Measurements from ENCODE around the gene RAVER2.

The RAVER2 gene

DNA sequence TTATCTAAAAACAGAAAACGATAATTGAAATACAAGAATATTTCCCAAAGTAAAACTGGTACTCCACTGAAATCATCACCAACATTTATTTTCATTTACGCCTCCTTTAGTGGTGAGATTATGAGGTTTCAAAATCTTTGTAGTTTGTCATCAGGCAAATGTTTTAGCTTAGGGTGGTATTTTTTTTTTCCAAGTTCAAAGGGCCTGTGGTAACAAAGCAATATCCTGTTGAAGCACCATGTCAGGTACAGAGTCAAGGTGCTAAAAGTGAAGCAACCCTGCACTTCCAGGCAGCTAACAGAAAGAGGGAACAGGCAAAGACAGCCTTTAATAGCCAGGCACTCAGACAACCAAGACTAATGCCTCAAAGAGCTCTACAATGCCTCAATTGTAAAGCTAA is 132.3 kb downstream of the RAVER2 start:
- WGBS: 100% methylated on average over 1 of the region's 2 CpGs
- H3K4me2 ChIP-seq (ENCODE audit: low read length, poor library complexity, severe bottlenecking): no peak overlapping the region

DNA sequence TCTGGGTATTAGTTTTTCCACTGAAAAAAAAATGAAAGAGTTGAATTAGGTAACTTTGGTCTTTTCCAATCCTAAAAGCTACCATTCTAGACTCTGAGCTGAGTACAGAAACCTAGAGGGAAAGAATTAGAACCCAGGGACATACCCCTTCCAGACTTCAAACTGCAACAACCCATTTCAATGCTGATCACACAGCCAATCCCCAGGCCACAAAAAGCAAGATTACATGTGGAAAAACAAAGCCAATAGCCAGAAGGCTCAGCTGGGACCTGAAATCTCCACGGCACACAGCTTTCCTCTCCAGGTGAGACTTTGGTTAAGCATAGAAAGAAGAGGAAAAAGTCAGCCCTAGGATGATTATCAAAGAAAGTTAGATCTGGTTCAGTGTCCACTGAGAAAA is 132.7 kb downstream of the RAVER2 start:
- no peak overlapping the region for H2BK15ac ChIP-seq (ENCODE audit: low read depth, poor library complexity, severe bottlenecking)
- no peak overlapping the region for H2AFZ ChIP-seq (ENCODE audit: low read depth, low read length)
- no peak overlapping the region for H4K91ac ChIP-seq (ENCODE audit: low read length)
- no peak overlapping the region for H2BK5ac ChIP-seq (ENCODE audit: low read depth, low read length, poor library complexity, severe bottlenecking)
- no peak overlapping the region for H3K4ac ChIP-seq (ENCODE audit: low read depth in 1 of 2, low read length in 2 of 2)
- no peak overlapping the region for H3K14ac ChIP-seq (ENCODE audit: low read length in 2 of 2)
- H3K18ac ChIP-seq (ENCODE audit: low read depth in 1 of 2, low read length in 2 of 2): no peak overlapping the region
- no peak overlapping the region for H3K4me3 ChIP-seq (ENCODE audit: insufficient read depth in 1 of 2, low read depth in 1 of 2, low read length in 2 of 2)
- no peak overlapping the region for H2BK12ac ChIP-seq (ENCODE audit: low read length in 2 of 2)
- 100% methylated on average over 1 of the region's 1 CpG for WGBS
- H3K27me3 ChIP-seq (ENCODE audit: control insufficient read depth in 1 of 2, insufficient read depth in 1 of 2, low read length in 2 of 2): no peaks in the 10 kb centered on the region
- H3K9me3 ChIP-seq (ENCODE audit: control insufficient read depth, low read length): no peaks in the 10 kb centered on the region
- no peak overlapping the region for H4K8ac ChIP-seq (ENCODE audit: low read length)
- H3K27ac ChIP-seq (ENCODE audit: low read length, poor library complexity, severe bottlenecking): no peak overlapping the region
- H3K36me3 ChIP-seq (ENCODE audit: control insufficient read depth in 1 of 2, insufficient read depth in 2 of 2, low read depth in 1 of 2, low read length in 2 of 2): peaks cover 33 to 70% of the 10 kb centered on the region in 2 experiments
- no peak overlapping the region for H2BK120ac ChIP-seq (ENCODE audit: low read depth, low read length)
- no peak overlapping the region for H3K23ac ChIP-seq (ENCODE audit: low read length in 2 of 2)
- no peak for DNase-seq
- no peak overlapping the region for H3K9ac ChIP-seq (ENCODE audit: low read length)
- no peak overlapping the region for H2AK5ac ChIP-seq (ENCODE audit: low read length, severe bottlenecking)
- H3K4me2 ChIP-seq (ENCODE audit: low read length, poor library complexity, severe bottlenecking): no peak overlapping the region
- peaks cover 26% of the 10 kb centered on the region for H3K79me1 ChIP-seq (replicated peaks; ENCODE audit: low read length, poor library complexity, severe bottlenecking)
- no peaks in the 10 kb centered on the region for H3K4me1 ChIP-seq (ENCODE audit: control insufficient read depth, insufficient read depth, low read depth, low read length)

More for the DNA sequence above, 132.3 kb downstream of the RAVER2 start:
- H3K27ac ChIP-seq (ENCODE audit: low read length, poor library complexity, severe bottlenecking): no peak overlapping the region
- no peak overlapping the region for H2AK5ac ChIP-seq (ENCODE audit: low read length, severe bottlenecking)
- H3K79me1 ChIP-seq (replicated peaks; ENCODE audit: low read length, poor library complexity, severe bottlenecking): peaks cover 26% of the 10 kb centered on the region
- H2BK15ac ChIP-seq (ENCODE audit: low read depth, poor library complexity, severe bottlenecking): no peak overlapping the region
- no peak overlapping the region for H3K4me3 ChIP-seq (ENCODE audit: insufficient read depth in 1 of 2, low read depth in 1 of 2, low read length in 2 of 2)
- H3K4me1 ChIP-seq (ENCODE audit: control insufficient read depth, insufficient read depth, low read depth, low read length): no peaks in the 10 kb centered on the region
- no peaks in the 10 kb centered on the region for H3K27me3 ChIP-seq (ENCODE audit: control insufficient read depth in 1 of 2, insufficient read depth in 1 of 2, low read length in 2 of 2)
- no peak overlapping the region for H2BK5ac ChIP-seq (ENCODE audit: low read depth, low read length, poor library complexity, severe bottlenecking)
- H2BK120ac ChIP-seq (ENCODE audit: low read depth, low read length): no peak overlapping the region
- H3K18ac ChIP-seq (ENCODE audit: low read depth in 1 of 2, low read length in 2 of 2): no peak overlapping the region
- no peak overlapping the region for H3K4ac ChIP-seq (ENCODE audit: low read depth in 1 of 2, low read length in 2 of 2)
- H3K23ac ChIP-seq (ENCODE audit: low read length in 2 of 2): no peak overlapping the region
- no peak overlapping the region for H4K91ac ChIP-seq (ENCODE audit: low read length)
- DNase-seq: no peak
- peaks cover 32 to 70% of the 10 kb centered on the region in 2 experiments for H3K36me3 ChIP-seq (ENCODE audit: control insufficient read depth in 1 of 2, insufficient read depth in 2 of 2, low read depth in 1 of 2, low read length in 2 of 2)
- no peak overlapping the region for H2AFZ ChIP-seq (ENCODE audit: low read depth, low read length)
- no peak overlapping the region for H2BK12ac ChIP-seq (ENCODE audit: low read length in 2 of 2)
- H3K9me3 ChIP-seq (ENCODE audit: control insufficient read depth, low read length): no peaks in the 10 kb centered on the region
- no peak overlapping the region for H3K9ac ChIP-seq (ENCODE audit: low read length)
- no peak overlapping the region for H4K8ac ChIP-seq (ENCODE audit: low read length)
- H3K14ac ChIP-seq (ENCODE audit: low read length in 2 of 2): no peak overlapping the region

DNA sequence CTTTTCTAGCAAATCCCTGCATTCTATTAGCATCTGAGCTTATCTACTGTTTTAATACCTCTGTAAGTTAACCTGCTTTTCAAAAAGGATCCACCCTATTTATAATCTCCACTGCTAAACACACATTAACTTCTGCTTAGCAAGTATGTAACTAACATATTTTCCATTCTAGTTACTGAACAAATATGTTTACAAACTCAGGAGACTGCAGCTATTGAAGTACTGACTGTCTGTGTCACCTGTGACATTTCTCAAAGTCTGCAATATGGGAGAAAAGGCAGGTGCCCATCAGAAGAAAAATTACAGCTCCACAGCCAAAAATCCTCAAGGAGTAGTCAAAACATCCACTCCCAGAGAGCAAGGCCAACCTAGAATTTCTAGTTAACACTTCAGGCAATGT is 133.2 kb downstream of the RAVER2 start:
- H3K4ac ChIP-seq (ENCODE audit: low read depth in 1 of 2, low read length in 2 of 2): no peak overlapping the region
- no peak for DNase-seq
- peaks cover 36 to 70% of the 10 kb centered on the region in 2 experiments for H3K36me3 ChIP-seq (ENCODE audit: control insufficient read depth in 1 of 2, insufficient read depth in 2 of 2, low read depth in 1 of 2, low read length in 2 of 2)

DNA sequence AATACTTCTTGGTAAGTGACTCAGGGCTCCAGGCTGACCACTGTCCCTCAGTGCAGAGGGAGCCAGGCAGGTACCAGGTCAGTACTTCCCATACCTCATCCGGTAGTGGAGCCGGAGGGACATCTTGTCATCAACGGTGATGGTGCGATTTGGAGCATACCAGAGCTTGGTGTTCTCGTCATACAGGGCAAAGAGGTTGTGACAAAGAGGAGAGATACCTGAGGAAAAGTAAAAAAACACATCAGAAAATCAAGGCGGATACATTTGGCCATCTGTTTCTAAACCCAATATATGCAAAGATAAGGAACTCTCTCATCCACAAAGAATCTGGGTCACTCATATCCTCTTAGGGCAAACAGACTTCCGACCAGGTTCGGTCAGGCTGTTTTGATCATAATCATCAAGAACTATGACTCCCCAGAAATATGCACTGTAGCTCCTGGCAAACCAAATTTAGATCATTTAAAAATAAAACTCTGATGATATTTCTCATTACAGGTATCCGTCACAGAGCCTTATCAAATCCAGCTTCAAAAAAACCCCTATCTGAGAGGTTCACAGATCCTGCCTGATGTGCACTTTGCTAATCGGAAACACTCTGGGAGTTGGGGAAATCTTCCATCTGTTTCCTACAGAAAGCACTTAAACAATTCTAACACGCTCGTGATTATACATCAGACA is 134.2 kb downstream of the RAVER2 start:
- H2AK5ac ChIP-seq (ENCODE audit: low read length, severe bottlenecking): no peak overlapping the region
- no peak overlapping the region for H2BK15ac ChIP-seq (ENCODE audit: low read depth, poor library complexity, severe bottlenecking)
- H3K18ac ChIP-seq (ENCODE audit: low read depth in 1 of 2, low read length in 2 of 2): no peak overlapping the region
- no peak overlapping the region for H2BK120ac ChIP-seq (ENCODE audit: low read depth, low read length)
- H2BK5ac ChIP-seq (ENCODE audit: low read depth, low read length, poor library complexity, severe bottlenecking): no peak overlapping the region
- peaks cover 24% of the 10 kb centered on the region for H3K79me1 ChIP-seq (replicated peaks; ENCODE audit: low read length, poor library complexity, severe bottlenecking)
- no peak overlapping the region for H3K4me2 ChIP-seq (ENCODE audit: low read length, poor library complexity, severe bottlenecking)
- H4K8ac ChIP-seq (ENCODE audit: low read length): no peak overlapping the region
- H3K4ac ChIP-seq (ENCODE audit: low read depth in 1 of 2, low read length in 2 of 2): no peak overlapping the region
- no peak overlapping the region for H3K14ac ChIP-seq (ENCODE audit: low read length in 2 of 2)
- no peak overlapping the region for H3K27ac ChIP-seq (ENCODE audit: low read length, poor library complexity, severe bottlenecking)
- no peak overlapping the region for H3K9ac ChIP-seq (ENCODE audit: low read length)
- no peak overlapping the region for H2BK12ac ChIP-seq (ENCODE audit: low read length in 2 of 2)
- H3K23ac ChIP-seq (ENCODE audit: low read length in 2 of 2): no peak overlapping the region
- no peak overlapping the region for H2AFZ ChIP-seq (ENCODE audit: low read depth, low read length)
- H3K4me1 ChIP-seq (ENCODE audit: control insufficient read depth, insufficient read depth, low read depth, low read length): no peaks in the 10 kb centered on the region
- DNase-seq: no peak
- no peak overlapping the region for H3K4me3 ChIP-seq (ENCODE audit: insufficient read depth in 1 of 2, low read depth in 1 of 2, low read length in 2 of 2)
- H3K9me3 ChIP-seq (ENCODE audit: control insufficient read depth, low read length): no peaks in the 10 kb centered on the region
- no peak overlapping the region for H4K91ac ChIP-seq (ENCODE audit: low read length)
- H3K27me3 ChIP-seq (ENCODE audit: control insufficient read depth in 1 of 2, insufficient read depth in 1 of 2, low read length in 2 of 2): no peaks in the 10 kb centered on the region
- peaks cover 31 to 64% of the 10 kb centered on the region in 2 experiments for H3K36me3 ChIP-seq (ENCODE audit: control insufficient read depth in 1 of 2, insufficient read depth in 2 of 2, low read depth in 1 of 2, low read length in 2 of 2)
- 95% methylated on average over 10 of the region's 12 CpGs for WGBS

More for the DNA sequence above, 133.2 kb downstream of the RAVER2 start:
- Histone ChIP-seq H2BK15ac (ENCODE audit: low read depth, poor library complexity, severe bottlenecking) (no peak overlapping the region), H3K4me1 (ENCODE audit: control insufficient read depth, insufficient read depth, low read depth, low read length) (no peaks in the 10 kb centered on the region), H3K27me3 (ENCODE audit: control insufficient read depth in 1 of 2, insufficient read depth in 1 of 2, low read length in 2 of 2) (no peaks in the 10 kb centered on the region), H4K91ac (ENCODE audit: low read length) (no peak overlapping the region), H3K27ac (ENCODE audit: low read length, poor library complexity, severe bottlenecking) (no peak overlapping the region), H3K23ac (ENCODE audit: low read length in 2 of 2) (no peak overlapping the region), H2BK120ac (ENCODE audit: low read depth, low read length) (no peak overlapping the region), H2BK12ac (ENCODE audit: low read length in 2 of 2) (no peak overlapping the region), H3K79me1 (replicated peaks; ENCODE audit: low read length, poor library complexity, severe bottlenecking) (peaks cover 26% of the 10 kb centered on the region), H3K4me2 (ENCODE audit: low read length, poor library complexity, severe bottlenecking) (no peak overlapping the region), H2AK5ac (ENCODE audit: low read length, severe bottlenecking) (no peak overlapping the region), H3K18ac (ENCODE audit: low read depth in 1 of 2, low read length in 2 of 2) (no peak overlapping the region), H2AFZ (ENCODE audit: low read depth, low read length) (no peak overlapping the region), H3K14ac (ENCODE audit: low read length in 2 of 2) (no peak overlapping the region), H3K9me3 (ENCODE audit: control insufficient read depth, low read length) (no peaks in the 10 kb centered on the region), H2BK5ac (ENCODE audit: low read depth, low read length, poor library complexity, severe bottlenecking) (no peak overlapping the region), H4K8ac (ENCODE audit: low read length) (no peak overlapping the region), H3K4me3 (ENCODE audit: insufficient read depth in 1 of 2, low read depth in 1 of 2, low read length in 2 of 2) (no peak overlapping the region), H3K9ac (ENCODE audit: low read length) (no peak overlapping the region)

Data from mesenchymal stem cell (in vitro differentiated cells and primary cell).